LHCN-M2 (cell line): ENCODE results near the gene CAD. TPM values are rescaled to one million over a fixed set of nuclear protein-coding genes. Genes with fewer than 3 reads are reported as not detected.

Experiments
- DNase-seq: peaks from one replicate; pipeline ENCODE4 v3.0.0-alpha.2; 2012; ENCODE audit warnings: low read depth
- total RNA-seq: library from RNA; depleted of rRNA; stranded (reverse); fragments of >200 nt; gene quantifications from 2 replicates; pipeline ENCODE4 v1.2.3, GENCODE V29; 2014

The CAD gene
- total RNA-seq, 1 experiment from 2014 or later: 44.5 TPM

GRCh38 chr2:27198627-27199026, 18.5 kb upstream of the CAD start:
- DNase-seq: no peak

- DNase-seq: no peak
Observed at GRCh38 chr2:27199241-27199640, 17.9 kb upstream of the CAD start.

- no peak for DNase-seq
Observed at GRCh38 chr2:27201675-27202074, 15.5 kb upstream of the CAD start.

- no peak for DNase-seq
Observed at GRCh38 chr2:27202854-27203253, 14.3 kb upstream of the CAD start.

GRCh38 chr2:27203741-27204140, 13.4 kb upstream of the CAD start:
- no peak for DNase-seq

GRCh38 chr2:27204566-27204965, 12.6 kb upstream of the CAD start:
- no peak for DNase-seq

GRCh38 chr2:27205206-27205605, 12.0 kb upstream of the CAD start:
- DNase-seq: no peak

- no peak for DNase-seq
Observed at GRCh38 chr2:27206346-27206745, 10.8 kb upstream of the CAD start.

GRCh38 chr2:27208486-27209050, 8.6 kb upstream of the CAD start:
- no peak for DNase-seq

- no peak for DNase-seq
Observed at GRCh38 chr2:27209621-27210401, 7.4 kb upstream of the CAD start.

- DNase-seq: no peak
Observed at GRCh38 chr2:27211241-27211942, 5.8 kb upstream of the CAD start.

GRCh38 chr2:27211943-27212625, 5.1 kb upstream of the CAD start, which contains the start of the genes ATRAID and SLC5A6:
TSS of gene ATRAID (plus strand) at chr2:27212041. CDS start at chr2:27212369, 328 bp downstream.
TSS of gene SLC5A6 (minus strand) at chr2:27212268. CDS start at chr2:27207650, 4,618 bp downstream.
- peak; percentile 84 for DNase-seq

- peak; percentile 46 for DNase-seq
Observed at GRCh38 chr2:27212626-27213471, 4.3 kb upstream of the CAD start.

GRCh38 chr2:27214941-27215340, 2.2 kb upstream of the CAD start:
- no peak for DNase-seq

- DNase-seq: no peak
Observed at GRCh38 chr2:27216416-27217137, 592 bp upstream of the CAD start.

GRCh38 chr2:27218614-27219013, 1.4 kb downstream of the CAD start:
- no peak for DNase-seq

- no peak for DNase-seq
Observed at GRCh38 chr2:27219091-27219490, 1.9 kb downstream of the CAD start.

GRCh38 chr2:27220091-27220490, 2.9 kb downstream of the CAD start:
- no peak for DNase-seq

- no peak for DNase-seq
Observed at GRCh38 chr2:27221166-27221565, 4.0 kb downstream of the CAD start.

- no peak for DNase-seq
Observed at GRCh38 chr2:27222407-27222806, 5.2 kb downstream of the CAD start.
